ENCODE measurements around the gene PRCD.

GRCh38 chr17:76511668-76512365 lies 28.0 kb upstream of the PRCD start:
- TF ChIP-seq CTCF (IDR thresholded peaks at IDR 0.05; ENCODE audit: poor library complexity, severe bottlenecking) = no peak
- TF ChIP-seq EZH2 (IDR thresholded peaks at IDR 0.05; ENCODE audit: borderline replicate concordance, insufficient read depth, low read length, poor library complexity, severe bottlenecking) = no peak
- TF ChIP-seq TAF1 (IDR thresholded peaks at IDR 0.05; ENCODE audit: low read depth) = no peak
- no peak for TF ChIP-seq MXI1 (conservative IDR thresholded peaks at IDR 0.05; ENCODE audit: poor library complexity, severe bottlenecking)
- no peak for TF ChIP-seq EP300 (conservative IDR thresholded peaks at IDR 0.05; ENCODE audit: poor library complexity, severe bottlenecking)
- TF ChIP-seq REST (IDR thresholded peaks at IDR 0.05; ENCODE audit: borderline replicate concordance) = no peak
- TF ChIP-seq RAD21 (conservative IDR thresholded peaks at IDR 0.05) = no peak
